Fibroblast of lung (primary cell): ENCODE measurements around the gene P4HA3. TPM values are rescaled to one million over a fixed set of nuclear protein-coding genes. Genes with fewer than 3 reads are reported as not detected.

Experiments used
- DNase-seq, 2 donors: peaks; one replicate each; pipeline versions ENCODE4 v3.0.0 to v3.0.0-alpha.2; 2010; ENCODE audit warnings: low read depth in 2 of 2
- H2AFZ ChIP-seq: 2 replicates; pipeline ENCODE4 v1.5.1; 2012; ENCODE audit warnings: low read length, control low read depth, inconsistent platforms
- H3K27ac ChIP-seq: 2 replicates; pipeline ENCODE4 v1.5.1; 2011; ENCODE audit warnings: low read length, control low read depth; ENCODE audit not compliant: insufficient read depth
- H3K27me3 ChIP-seq: 2 replicates; pipeline ENCODE4 v1.5.1; 2011; ENCODE audit warnings: mild to moderate bottlenecking, low read length; ENCODE audit not compliant: control insufficient read depth, insufficient read depth
- H3K36me3 ChIP-seq: 2 replicates; pipeline ENCODE4 v1.5.1; 2011; ENCODE audit warnings: low read length; ENCODE audit not compliant: control insufficient read depth, insufficient read depth
- H3K4me1 ChIP-seq: 2 replicates; pipeline ENCODE4 v1.5.1; 2011; ENCODE audit warnings: low read length; ENCODE audit not compliant: control insufficient read depth, insufficient read depth; ENCODE audit errors: extremely low read depth
- H3K4me2 ChIP-seq: 2 replicates; pipeline ENCODE4 v1.5.1; 2011; ENCODE audit warnings: low read length, control low read depth; ENCODE audit not compliant: insufficient read depth; ENCODE audit errors: extremely low read depth
- H3K4me3 ChIP-seq, 4 experiments: fragments of 200-600 bp in 1 of 4; sonication (generic) in 1 of 4; replicated peaks in 1 of 4; 2 replicates each; pipeline ENCODE4 v1.5.1; 2011 to 2016; ENCODE audit warnings: low read length in 4 of 4, low read depth in 3 of 4, mild to moderate bottlenecking in 3 of 4, control low read depth in 2 of 4, inconsistent platforms in 1 of 4, mixed read lengths in 1 of 4; ENCODE audit not compliant: insufficient read depth in 1 of 4; ENCODE audit errors: control extremely low read depth in 1 of 4
- H3K79me2 ChIP-seq: 2 replicates; pipeline ENCODE4 v1.5.1; 2012; ENCODE audit warnings: mild to moderate bottlenecking, low read length, inconsistent platforms; ENCODE audit not compliant: control insufficient read depth, insufficient read depth
- H3K9ac ChIP-seq: 2 replicates; pipeline ENCODE4 v1.5.1; 2011; ENCODE audit warnings: mild to moderate bottlenecking, low read length, control low read depth; ENCODE audit not compliant: insufficient read depth
- H3K9me3 ChIP-seq: 2 replicates; pipeline ENCODE4 v1.5.1; 2012; ENCODE audit warnings: low read depth, low read length; ENCODE audit not compliant: control insufficient read depth, insufficient read depth
- H4K20me1 ChIP-seq: 2 replicates; pipeline ENCODE4 v1.5.1; 2011; ENCODE audit warnings: low read length; ENCODE audit not compliant: control insufficient read depth, insufficient read depth; ENCODE audit errors: extremely low read depth
- EZH2 ChIP-seq: IDR thresholded peaks from 2 replicates; pipeline ENCODE4 v1.5.1; 2012; ENCODE audit warnings: low read length, control low read depth, mild to moderate bottlenecking; ENCODE audit errors: missing control alignments
- polyA plus RNA-seq, 2 donors: library from polyadenylated mRNA; depleted of rRNA in 1 of 2; stranded (reverse) in 1 of 2; unstranded in 1 of 2; fragments of >200 nt; gene quantifications; 2 replicates each; pipeline ENCODE4 v1.2.1, GENCODE V29; 2011 to 2012; ENCODE audit warnings: missing spikeins in 1 of 2
- total RNA-seq: library from RNA; depleted of rRNA; stranded (reverse); fragments of >200 nt; gene quantifications from 2 replicates; pipeline ENCODE4 v1.2.1, GENCODE V29; 2014
- TF ChIP-seq, protein P1 (sequence below), 2 donors: IDR thresholded peaks in 1 of 2; conservative IDR thresholded peaks in 1 of 2; 1 replicate in 1 of 2; 2 replicates in 1 of 2; pipeline ENCODE4 v1.5.1; 2011 to 2012; ENCODE audit warnings: low read length in 2 of 2, control low read depth in 1 of 2, inconsistent platforms in 1 of 2, low read depth in 1 of 2, mild to moderate bottlenecking in 1 of 2

Gene P4HA3
- total and polyA plus RNA-seq, 2 donors (not counting 1 experiment from before 2014, with no cell fraction given) = 3.1 to 4.1 TPM

DNA sequence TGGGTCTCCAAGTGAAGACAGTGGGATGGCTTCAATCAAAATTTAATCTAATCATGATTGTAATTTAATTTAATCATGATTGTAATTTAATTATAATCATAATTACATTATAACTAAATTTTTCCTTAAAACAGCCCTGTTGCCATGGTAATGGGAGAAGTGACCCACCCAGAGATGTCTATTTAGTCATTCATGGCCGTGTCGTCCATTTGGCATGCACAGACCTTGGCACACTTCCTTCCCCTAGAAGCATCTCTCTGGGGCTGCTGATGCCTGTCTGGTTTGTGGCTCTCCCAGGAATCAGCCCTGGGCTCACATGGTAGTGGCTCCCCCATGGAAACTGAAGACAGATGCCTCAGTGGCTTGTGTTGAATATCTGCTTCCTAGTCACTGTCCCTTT is 27.0 kb downstream of the P4HA3 start:
- no peak overlapping the region for H2AFZ ChIP-seq
- no peaks in the 10 kb centered on the region for H3K27me3 ChIP-seq
- no peaks in the 10 kb centered on the region for H3K36me3 ChIP-seq
- TF ChIP-seq, protein P1, sequence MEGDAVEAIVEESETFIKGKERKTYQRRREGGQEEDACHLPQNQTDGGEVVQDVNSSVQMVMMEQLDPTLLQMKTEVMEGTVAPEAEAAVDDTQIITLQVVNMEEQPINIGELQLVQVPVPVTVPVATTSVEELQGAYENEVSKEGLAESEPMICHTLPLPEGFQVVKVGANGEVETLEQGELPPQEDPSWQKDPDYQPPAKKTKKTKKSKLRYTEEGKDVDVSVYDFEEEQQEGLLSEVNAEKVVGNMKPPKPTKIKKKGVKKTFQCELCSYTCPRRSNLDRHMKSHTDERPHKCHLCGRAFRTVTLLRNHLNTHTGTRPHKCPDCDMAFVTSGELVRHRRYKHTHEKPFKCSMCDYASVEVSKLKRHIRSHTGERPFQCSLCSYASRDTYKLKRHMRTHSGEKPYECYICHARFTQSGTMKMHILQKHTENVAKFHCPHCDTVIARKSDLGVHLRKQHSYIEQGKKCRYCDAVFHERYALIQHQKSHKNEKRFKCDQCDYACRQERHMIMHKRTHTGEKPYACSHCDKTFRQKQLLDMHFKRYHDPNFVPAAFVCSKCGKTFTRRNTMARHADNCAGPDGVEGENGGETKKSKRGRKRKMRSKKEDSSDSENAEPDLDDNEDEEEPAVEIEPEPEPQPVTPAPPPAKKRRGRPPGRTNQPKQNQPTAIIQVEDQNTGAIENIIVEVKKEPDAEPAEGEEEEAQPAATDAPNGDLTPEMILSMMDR (conservative IDR thresholded peaks at IDR 0.05 in 1 of 2, IDR thresholded peaks at IDR 0.05 in 1 of 2; ENCODE audit: low read depth in 1 of 2, low read length in 2 of 2) = no peak
- no peak for TF ChIP-seq EZH2
- no peaks in the 10 kb centered on the region for H3K9me3 ChIP-seq
- DNase-seq = no peak
- H3K9ac ChIP-seq = no peak overlapping the region
- no peaks in the 10 kb centered on the region for H4K20me1 ChIP-seq
- peaks cover 15% of the 10 kb centered on the region for H3K4me1 ChIP-seq
- no peak overlapping the region for H3K4me3 ChIP-seq
- no peak overlapping the region for H3K4me2 ChIP-seq
- peak overlapping the region; percentile 7 for H3K27ac ChIP-seq
- H3K79me2 ChIP-seq = no peaks in the 10 kb centered on the region

DNA sequence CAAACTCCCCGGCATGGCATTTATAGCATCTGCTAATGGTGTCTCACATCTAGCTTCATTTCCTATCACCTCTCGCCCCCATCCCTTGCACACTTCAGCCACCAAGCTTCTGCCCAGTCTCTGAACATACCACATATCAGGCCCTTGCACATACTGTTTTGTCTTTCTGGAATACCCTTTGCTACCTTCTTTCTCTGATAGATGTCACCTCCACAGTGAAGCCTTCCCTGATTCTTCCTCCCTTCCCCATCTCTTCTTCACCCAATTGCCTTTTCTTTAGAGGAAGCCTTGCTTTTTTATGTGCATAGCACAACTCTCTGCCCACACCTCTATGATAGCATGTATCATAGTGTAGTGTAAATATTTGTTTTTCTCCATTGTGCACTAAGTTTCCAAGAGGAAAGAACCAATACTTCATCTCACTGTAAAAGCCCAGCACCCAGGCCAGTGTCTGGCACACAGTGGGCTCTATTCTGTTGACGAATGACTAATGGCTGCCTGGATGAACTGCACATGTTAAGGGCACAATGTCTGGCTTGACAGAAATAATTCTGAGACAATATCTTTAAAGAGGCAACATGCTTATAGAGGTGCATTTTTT is 27.8 kb downstream of the P4HA3 start:
- no peak overlapping the region for H3K9ac ChIP-seq
- TF ChIP-seq, protein P1 (conservative IDR thresholded peaks at IDR 0.05 in 1 of 2, IDR thresholded peaks at IDR 0.05 in 1 of 2; ENCODE audit: low read depth in 1 of 2, low read length in 2 of 2) = no peak
- TF ChIP-seq EZH2 = no peak
- H3K4me3 ChIP-seq = no peak overlapping the region
- no peak overlapping the region for H3K27ac ChIP-seq
- H4K20me1 ChIP-seq = no peaks in the 10 kb centered on the region
- H3K4me1 ChIP-seq = peaks cover 20% of the 10 kb centered on the region
- H3K4me2 ChIP-seq = no peak overlapping the region
- no peaks in the 10 kb centered on the region for H3K27me3 ChIP-seq
- H3K36me3 ChIP-seq = no peaks in the 10 kb centered on the region
- no peaks in the 10 kb centered on the region for H3K9me3 ChIP-seq
- no peaks in the 10 kb centered on the region for H3K79me2 ChIP-seq
- no peak overlapping the region for H2AFZ ChIP-seq
- no peak for DNase-seq

- Histone ChIP-seq H3K27me3 (no peaks in the 10 kb centered on the region), H2AFZ (no peak overlapping the region), H3K4me1 (peaks cover 25% of the 10 kb centered on the region), H3K27ac (no peak overlapping the region), H3K9me3 (no peaks in the 10 kb centered on the region), H3K79me2 (no peaks in the 10 kb centered on the region), H3K4me3 (no peak overlapping the region), H4K20me1 (no peaks in the 10 kb centered on the region), H3K4me2 (no peak overlapping the region), H3K36me3 (no peaks in the 10 kb centered on the region), H3K9ac (no peak overlapping the region)
- TF ChIP-seq, protein P1 (conservative IDR thresholded peaks at IDR 0.05 in 1 of 2, IDR thresholded peaks at IDR 0.05 in 1 of 2; ENCODE audit: low read depth in 1 of 2, low read length in 2 of 2) = no peak
- no peak for TF ChIP-seq EZH2
- peak in 1 of 2 donors; percentile 67 for DNase-seq
Measured at GRCh38 chr11:74282914-74283371, 28.5 kb downstream of the P4HA3 start.
